Endometrial microvascular endothelial cells (primary cell): ENCODE data around the gene BEX2. TPM values are rescaled to one million over a fixed set of nuclear protein-coding genes. Genes with fewer than 3 reads are reported as not detected.
"Not testable (repeated sequence)": the region's sequence is repeated elsewhere in the genome, so short reads cannot be mapped to it uniquely, and the experiment has no call there.

ENCODE experiments used
- in situ Hi-C: cut with HindIII; loops from 2 replicates; pipeline ENCODE4 v1.10.0; 2017; ENCODE audit warnings: low sequenced_read_pairs, low pct_unique_long_range_greater_than_20kb; ENCODE audit errors: inconsistent ontology term
- total RNA-seq: library from RNA; depleted of rRNA; stranded (reverse); fragments of >200 nt; gene quantifications from one replicate; pipeline ENCODE4 v1.2.3, GENCODE V29; 2015; ENCODE audit errors: inconsistent ontology term

Gene BEX2
- 0.37 TPM for total RNA-seq

DNA sequence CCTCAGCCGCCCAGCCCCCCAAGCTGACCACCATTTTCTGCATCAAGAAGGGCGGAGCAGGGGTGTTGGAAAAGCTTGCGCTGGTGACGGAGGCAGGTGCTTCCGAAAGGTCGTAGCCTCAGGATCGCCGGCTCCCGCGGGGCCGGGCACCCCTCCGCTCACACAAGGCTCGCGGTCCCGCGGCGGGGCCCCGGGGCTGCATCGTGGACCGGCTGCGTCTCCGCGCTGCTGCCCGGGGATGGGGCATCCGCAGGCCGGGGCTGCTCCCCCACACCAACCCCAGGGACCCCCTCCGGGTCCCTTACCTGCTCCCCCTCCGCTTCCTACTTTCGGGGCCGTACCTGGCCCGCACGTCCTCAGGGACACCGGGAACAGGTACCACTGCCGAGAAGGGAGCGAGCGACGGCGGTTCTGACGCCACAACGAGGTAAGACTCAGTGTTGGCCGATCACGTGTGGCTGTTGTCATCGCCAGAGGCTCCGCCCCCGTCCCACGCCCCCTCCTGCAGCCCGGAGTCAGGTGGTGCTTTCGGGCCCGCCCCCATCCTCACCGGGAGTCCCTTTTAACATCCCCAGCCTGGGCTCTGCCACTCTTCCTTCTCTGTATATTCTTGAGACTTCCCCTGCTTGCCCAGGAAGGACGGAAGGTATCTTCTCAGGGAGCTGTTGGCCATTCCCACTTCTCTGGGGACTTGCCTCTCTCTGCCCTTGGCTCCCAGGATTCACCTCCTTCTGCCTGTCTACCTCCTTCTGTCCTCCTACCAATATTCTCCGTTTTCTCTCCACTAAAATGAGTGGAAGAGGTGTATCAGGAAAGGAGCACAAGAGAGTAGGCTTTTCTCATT lies at the start of gene BEX2:
BEX2 (minus strand) TSS at position 436 of the 844 bp plus-strand sequence. CDS start 1,014 bp downstream, outside the sequence.
- in situ Hi-C loops: no loop called here

DNA sequence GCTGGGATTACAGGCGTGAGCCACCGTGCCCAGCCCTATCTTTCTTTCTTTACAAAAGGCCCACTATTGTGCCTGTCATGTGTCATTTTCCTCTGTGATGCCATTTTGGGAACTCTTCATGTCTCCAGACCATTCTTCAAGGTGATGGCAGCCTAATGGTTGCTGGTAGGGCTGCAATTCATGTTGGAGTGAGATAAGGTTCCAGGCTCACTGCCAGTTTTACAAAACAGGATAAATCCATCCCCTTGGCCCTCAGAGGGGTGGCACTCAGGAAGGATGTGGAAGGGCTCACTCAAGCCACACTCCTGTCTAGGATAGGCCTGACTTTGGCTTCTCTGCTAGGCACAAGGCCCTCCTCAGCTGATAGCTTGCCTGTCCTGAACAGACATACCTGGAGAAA lies 49.3 kb upstream of the BEX2 start:
- in situ Hi-C loops: no loop called here

DNA sequence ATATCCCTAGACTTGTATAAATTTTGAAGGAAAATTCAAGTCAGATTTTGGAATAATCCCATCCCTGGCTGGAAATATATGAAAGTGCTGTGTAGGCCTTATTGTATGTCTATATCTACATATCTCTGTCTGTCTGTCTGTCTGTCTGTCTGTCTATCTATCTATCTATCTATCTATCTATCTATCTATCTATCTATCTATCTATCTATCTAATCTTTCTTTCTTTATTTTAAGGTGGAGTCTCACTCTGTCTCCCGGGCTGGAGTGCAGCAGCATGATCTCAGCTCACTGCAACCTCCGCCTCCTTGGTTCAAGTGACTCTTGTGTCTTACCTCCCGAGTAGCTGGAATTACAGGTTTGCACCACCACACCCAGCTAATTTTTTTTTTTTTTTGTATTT lies 48.8 kb upstream of the BEX2 start:
- in situ Hi-C loops: not testable (repeated sequence)

DNA sequence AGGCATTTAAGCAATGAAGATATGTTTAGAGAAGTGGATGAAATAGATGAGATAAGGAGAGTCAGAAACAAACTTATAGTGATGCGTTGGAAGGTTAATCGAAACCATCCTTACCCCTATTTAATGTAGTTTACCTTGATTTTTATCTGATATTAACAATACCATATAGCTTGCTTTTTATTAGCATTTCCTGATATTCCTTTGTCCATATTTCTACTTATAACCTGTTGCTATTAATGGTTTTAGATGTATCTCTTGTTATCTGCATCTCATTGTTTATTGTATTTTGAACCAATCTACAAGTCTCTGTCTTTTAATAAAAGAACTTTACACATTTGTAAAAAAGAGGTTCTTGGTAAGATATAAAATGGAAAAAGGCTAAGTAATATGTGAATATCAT lies 47.1 kb upstream of the BEX2 start:
- in situ Hi-C loops: no loop called here

DNA sequence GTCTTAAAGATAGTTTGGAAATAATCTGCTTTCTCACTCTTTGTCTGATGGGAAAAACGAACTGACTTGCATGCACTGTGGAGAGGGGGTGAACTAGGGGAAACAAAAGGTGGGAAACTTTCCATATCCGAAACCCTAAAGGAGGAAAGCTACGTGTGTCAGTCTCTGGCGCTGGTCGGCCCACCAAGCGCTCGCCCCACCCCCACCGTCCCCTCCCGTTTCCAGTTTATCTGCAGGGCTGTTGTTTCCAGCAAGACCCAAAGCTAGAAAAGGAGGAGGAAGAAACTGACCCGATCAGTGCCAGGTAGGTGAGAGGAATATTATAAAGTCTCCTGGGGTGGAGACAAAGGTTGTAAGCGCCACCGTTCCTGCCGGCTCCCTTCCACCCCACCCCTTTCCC lies 46.1 kb upstream of the BEX2 start:
- in situ Hi-C loops: no loop called here

DNA sequence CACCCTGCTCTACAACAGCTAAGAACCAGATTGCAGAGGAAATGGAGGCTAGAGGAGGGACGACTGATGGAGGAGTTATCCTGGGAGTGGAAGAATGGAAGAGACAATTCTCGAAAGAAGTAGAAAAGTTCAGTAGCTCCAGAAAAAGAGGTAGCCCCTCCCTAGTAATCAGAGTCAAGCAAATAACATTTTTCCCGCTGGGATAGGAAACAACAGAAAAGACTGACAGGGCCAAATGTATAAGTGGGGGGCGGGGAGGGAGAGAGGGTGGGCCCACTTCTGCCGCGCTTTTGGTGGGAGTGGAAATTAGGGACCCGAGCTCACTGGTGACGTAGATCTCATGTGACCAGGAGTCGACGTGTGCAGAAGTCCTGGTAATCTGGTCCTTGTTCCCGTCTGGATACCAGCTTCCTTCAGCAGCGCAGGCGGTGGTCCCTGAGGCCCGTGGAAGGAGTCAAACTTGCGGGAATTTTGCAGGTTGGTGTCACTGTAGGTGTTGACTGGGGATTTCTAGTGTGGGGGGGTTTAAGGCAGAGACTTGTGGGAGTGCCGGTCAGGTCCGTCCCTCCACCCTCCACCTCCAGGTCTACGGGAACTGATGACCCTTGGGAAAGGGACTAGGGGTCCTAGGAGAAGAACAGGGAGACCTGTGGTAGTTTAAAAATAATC lies 45.5 kb upstream of the BEX2 start, which contains the start of gene TCEAL9:
TCEAL9 (plus strand) TSS at position 377 of the 669 bp plus-strand sequence. CDS start 1,179 bp downstream, outside the sequence.
- in situ Hi-C loops: no loop called here

DNA sequence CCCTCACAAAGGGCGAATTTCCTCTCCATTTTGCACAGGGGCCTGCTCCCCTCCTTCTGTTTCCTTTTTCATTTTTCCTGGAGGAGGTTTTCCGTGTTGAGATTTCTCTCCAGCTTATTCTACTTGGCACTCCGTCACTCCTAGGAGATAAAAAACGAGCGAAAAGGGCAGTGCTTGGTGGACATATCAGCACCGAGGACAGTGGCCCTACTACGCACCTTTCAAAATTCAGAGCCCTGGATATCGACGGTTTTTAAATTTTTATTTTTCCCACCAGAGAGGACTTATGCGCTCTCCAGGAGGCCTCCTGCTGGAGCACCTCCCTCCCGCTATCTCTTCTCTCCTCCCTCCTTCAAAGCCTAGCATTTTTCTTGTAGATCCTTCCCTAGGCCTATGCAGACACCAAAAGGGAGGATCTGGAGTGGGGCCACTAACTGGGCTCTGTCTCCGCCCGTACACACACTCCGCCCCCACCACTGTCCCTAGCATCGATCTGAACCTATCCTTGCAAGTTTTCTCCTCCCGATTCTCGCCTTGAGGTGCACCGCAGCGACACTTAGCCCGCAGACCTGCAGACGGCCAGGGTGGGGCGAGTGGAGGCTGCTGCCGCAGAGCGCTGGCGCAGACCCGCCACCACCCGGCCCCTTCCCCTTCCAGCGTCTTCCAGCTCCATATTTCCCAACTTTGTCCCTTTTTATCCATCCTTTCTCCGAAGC lies 37.0 kb upstream of the BEX2 start:
- in situ Hi-C loops: no loop called here

DNA sequence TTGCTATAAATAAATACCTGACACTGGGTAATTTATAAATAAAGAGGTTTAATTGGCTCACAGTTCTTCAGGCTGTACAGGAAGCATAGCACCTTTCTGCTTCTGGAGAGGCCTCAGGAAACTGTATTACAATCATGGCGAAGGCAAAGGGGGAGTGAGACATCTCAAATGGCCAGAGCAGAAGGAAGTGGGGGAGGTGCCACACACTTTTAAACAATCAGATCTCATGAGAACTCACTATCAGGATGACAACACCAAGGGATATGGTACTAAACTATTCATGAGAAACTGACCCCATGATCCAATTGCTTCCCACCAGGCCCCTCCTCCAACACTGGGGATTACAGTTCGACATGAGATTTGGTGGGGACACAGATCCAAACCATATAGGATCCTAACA lies 33.8 kb upstream of the BEX2 start:
- in situ Hi-C loops: no loop called here

DNA sequence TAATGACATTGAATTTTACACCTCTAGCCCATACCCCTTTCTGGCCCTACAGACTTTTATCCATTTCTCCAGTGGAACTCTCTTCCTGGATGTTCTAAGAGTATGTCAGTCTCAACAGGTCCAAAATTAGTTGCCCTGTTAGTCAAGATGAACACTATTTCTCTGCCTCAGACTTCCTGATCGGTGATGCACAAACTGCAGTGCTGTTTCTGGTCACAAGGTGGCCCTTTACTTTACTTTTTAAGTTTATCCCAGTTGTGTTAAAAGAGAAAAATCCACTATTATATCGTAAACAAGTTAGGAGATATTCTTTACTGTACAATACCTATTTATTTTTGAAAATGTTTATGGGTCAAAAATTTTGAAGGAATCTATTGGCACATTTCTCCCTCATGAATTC lies 32.3 kb upstream of the BEX2 start:
- in situ Hi-C loops: no loop called here

DNA sequence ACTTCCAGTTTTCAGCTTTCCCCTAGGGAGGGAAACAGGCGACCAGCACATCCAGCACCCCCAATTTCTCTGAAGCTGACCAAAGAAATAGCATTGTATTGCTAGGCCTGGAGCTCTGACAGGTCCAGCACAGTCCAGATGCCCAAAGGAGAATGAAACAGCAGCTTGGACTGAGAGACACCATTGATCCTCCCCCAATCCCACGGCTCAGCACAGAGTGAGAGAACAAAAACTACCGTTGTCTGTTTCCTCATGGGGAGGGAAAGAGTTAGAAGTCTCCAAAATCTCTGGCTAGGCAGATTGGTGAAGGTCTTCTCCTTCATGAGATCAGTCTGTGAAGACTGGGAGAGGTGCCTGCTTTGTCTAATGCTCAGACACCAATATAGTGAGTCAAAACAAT lies 27.9 kb upstream of the BEX2 start:
- in situ Hi-C loops: no loop called here

DNA sequence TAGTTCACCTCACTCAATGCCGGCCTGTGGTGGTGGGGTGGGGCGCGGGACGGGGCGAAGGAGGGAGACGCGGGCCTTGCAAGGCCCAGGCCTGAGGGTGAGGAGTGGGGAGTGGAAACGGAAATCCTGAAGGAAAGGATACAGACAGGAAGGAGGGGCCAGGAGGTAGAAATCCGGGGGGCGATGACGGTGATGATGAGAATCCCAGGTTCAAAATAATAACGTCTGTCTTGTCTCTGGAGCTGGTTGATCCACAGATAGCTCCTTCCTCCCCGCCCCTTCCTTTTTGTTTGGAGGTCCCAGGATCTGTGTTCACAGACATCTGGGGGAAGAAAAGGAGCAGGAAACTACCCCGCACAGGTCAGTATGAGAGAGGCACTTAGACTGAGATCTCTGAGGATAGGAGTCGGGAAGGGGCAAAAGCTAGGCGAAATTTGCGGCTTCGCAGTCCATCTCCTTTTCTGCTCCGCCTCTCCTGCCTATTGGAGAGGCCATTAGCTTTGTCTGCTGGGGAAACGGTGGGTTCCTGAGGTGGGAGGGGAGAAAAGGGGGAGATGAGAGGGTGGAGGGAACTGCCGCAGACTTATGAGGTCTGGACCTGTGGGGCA lies 20.0 kb upstream of the BEX2 start:
- in situ Hi-C loops: no loop called here

DNA sequence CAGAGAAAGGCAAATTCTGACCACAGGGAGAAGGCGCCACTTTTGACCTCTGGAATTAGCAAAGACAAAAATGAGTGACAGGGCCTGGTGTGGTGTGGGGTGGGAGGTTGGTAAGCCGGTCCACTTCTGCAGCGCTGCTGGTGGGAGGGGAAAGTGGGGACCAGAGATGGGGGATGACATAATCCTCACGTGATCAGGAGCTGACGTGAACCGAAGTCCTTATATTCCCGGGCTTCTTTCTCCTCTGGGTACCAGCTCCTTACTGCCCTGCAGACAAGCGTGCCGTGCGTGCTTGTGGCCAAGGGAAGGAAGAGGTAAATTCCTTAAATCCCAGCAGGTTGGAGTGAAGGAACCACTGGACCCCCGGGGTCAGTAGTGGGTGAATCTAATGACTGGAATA lies 19.2 kb upstream of the BEX2 start, which contains the start of gene TCEAL7:
TCEAL7 (plus strand) TSS at position 249 of the 400 bp plus-strand sequence. CDS start 1,165 bp downstream, outside the sequence.
- in situ Hi-C loops: no loop called here

DNA sequence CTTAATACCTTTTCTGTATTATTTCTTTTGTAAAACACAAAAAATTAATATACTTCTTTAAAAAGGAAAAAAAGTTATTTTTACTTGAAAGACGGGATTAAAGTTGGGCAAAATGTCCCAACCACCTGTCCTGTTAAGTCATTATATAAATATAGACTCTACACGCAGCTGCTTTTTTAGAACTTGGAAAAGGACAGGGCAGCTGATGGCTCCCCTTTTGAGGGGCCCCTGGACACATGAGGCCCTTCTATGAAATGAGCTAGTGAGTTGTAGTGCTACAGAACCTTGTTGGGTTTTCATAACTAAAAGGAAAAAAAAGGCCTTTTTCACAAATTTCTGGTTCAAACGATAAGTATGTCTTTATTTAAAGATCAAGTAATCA lies 600 bp upstream of the BEX2 start:
- in situ Hi-C loops: no loop called here

DNA sequence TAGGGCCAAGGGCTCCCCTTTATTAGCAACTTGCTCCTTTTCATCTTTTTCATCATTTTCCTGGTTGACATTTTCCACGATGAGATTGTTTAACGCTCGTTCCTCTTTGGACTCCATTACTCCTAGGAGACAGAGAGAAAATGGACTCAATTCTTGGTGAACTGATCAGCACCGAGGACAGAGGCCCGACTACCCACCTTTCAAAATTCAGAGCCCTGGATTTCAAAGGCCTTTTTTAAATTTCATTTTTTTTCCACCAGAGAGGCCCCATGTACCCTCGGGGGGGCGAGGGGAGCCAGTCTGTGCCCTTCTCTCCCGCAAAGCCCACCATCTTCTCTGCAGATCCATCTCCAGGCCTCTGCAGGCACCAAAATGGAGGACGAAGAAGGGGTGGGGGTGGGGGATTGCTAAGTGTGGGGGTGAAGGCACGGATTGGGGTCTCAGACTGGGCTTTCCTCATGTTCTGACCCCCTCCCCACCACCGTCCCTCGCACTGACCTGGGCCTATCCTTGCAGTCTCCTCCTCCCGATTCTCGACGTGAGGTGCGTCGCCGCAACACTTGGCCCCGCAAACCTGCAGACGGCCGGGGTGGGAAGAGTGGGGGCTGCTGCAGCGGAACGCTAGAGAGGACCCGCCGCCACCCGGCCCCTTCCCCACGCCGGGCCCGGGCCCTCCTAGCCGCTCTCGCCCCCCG lies 783 bp downstream of the BEX2 start:
- in situ Hi-C loops: no loop called here

DNA sequence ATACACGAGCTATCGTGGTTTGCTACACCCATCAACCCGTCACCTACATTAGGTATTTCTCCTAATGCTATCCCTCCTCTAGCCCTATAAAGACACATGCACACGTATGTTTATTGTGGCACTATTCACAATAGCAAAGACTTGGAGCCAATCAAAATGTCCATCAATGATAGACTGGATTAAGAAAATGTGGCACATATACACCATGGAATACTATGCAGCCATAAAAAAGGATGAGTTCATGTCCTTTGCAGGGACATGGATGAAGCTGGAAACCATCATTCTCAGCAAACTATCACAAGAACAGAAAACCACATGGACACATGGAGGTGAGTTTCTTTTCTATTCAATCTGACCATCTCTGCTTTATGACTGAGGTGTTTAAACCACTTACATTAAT lies 5.1 kb downstream of the BEX2 start:
- in situ Hi-C loops: not testable (repeated sequence)

DNA sequence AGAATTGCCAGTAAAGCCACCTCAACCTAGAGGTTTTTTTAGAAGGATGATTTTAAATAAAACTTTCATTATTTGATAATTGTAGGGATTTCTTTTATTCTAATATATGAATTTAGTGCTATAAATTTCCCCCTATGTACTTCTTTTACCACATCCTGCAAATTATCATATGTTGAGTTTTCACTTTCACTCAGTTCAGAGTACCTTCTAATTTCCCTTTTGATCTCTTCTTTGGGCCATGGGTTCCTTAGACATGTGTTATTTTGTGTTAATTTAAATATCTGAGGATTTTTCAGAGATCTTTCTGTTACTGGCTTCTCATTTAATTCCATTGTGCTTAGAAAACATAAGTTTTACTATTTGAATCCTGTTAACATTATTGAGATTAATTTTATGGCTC lies 6.1 kb downstream of the BEX2 start:
- in situ Hi-C loops: no loop called here

DNA sequence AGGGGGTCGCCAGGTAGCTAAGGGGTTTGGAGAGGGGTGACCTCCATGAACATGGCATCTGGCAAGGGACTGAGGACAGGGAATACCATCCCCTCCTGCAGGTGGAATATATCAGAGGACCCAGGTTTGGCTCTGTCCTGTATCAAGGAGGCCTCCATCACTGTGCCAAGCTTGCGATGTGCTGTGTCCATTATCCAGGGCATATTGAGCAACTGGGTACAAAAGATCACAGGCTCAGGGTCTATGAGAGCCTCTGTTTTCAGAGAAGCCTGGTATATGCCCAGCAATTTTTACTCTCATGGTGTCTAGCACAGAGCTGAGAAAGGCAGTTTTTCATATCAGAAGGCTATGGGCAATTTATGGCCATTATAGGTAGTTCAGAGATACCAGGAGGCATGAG lies 17.7 kb downstream of the BEX2 start:
- in situ Hi-C loops: no loop called here

DNA sequence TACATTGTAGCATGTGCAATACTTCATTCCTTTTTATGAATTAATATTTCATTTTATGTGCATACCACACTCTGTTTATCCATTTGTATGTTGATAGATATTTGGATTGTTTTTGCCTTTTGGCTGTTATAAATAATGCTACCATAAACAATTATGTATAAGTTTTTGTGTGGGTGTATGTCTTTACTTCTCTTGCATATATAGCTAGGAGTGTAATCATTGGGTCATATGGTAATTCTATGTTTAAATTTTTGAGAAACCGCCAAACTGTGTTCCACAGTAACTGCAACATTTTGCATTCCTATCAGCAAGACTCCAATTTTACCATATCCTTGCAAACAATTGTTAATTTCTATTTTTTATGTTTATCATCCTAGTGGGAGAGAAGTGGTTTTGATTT lies 31.2 kb downstream of the BEX2 start:
- in situ Hi-C loops: no loop called here

DNA sequence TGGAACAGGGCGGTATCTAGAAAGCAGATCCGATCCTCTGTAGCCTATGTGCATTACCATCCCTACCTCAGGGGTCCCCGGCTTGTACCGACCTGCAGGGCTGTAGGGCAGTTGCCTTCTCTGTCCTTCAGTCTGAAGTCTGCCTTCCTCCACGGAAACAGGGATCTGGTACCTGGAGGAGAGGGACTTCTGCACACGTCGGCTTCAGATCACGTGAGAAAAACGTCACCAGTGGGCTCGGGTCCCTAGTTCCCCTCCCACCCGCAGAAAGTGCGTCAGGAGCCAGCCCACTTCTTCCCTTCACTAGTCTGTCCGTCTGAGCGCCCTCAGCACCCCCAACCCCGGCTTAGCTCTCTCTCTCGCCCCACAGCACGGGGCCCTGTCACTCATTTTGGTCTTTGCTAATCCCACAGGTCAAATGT lies 34.2 kb downstream of the BEX2 start, which contains the start of gene TCEAL5:
TCEAL5 (minus strand) TSS at position 170 of the 422 bp plus-strand sequence. CDS start 2,187 bp downstream, outside the sequence.
- in situ Hi-C loops: no loop called here
